ENCODE data around the gene STN1.

DNA sequence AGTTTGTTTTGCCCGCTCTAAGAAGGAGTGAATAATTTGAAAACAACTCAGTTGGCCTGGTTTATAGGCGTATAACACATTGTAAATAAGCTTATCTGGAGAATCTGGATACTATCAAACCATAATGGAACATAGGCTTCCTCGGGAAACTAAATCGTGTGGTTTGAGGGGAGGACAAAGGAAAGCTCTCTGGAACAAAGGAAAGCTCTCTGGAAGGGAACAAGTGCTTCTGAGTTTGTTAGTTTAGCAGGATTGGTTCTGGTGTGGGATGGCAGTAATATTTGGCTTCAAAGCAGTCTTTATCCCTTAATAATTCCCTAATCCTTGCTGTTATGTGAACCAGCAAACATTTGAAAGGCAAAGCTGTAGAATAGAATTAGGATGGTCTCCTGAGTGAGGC, 34.0 kb upstream of the STN1 start:
- TF ChIP-seq POLR2AphosphoS5 (IDR thresholded peaks at IDR 0.05) = peak; percentile 83
- no peak for TF ChIP-seq CTCF (IDR thresholded peaks at IDR 0.05)
- TF ChIP-seq POLR2A (IDR thresholded peaks at IDR 0.05) = no peak
